H9 (cell line): ENCODE data around the gene ANKMY1. TPM values are rescaled to one million over a fixed set of nuclear protein-coding genes. Genes with fewer than 3 reads are reported as not detected.

ENCODE experiments used
- DNase-seq: peaks from one replicate; pipeline ENCODE4 v3.0.0-alpha.2; 2017
- H2AFZ ChIP-seq: one replicate; pipeline ENCODE4 v1.6.1; 2013; ENCODE audit warnings: mild to moderate bottlenecking, low read length, control low read depth, moderate library complexity
- H2AK5ac ChIP-seq: 2 replicates; pipeline ENCODE4 v1.6.1; 2013; ENCODE audit warnings: low read length, control low read depth, mixed read lengths; ENCODE audit not compliant: insufficient read length
- H2BK120ac ChIP-seq: one replicate; pipeline ENCODE4 v1.6.1; 2013; ENCODE audit warnings: low read depth, mild to moderate bottlenecking, low read length, control low read depth, inconsistent platforms; ENCODE audit not compliant: poor library complexity, severe bottlenecking
- H2BK12ac ChIP-seq: 2 replicates; pipeline ENCODE4 v1.6.1; 2013; ENCODE audit warnings: low read length, control low read depth, mixed read lengths, low read depth; ENCODE audit not compliant: insufficient read length
- H2BK15ac ChIP-seq: 2 replicates; pipeline ENCODE4 v1.6.1; 2013; ENCODE audit warnings: low read depth, low read length, control low read depth
- H2BK20ac ChIP-seq: one replicate; pipeline ENCODE4 v1.6.1; 2013; ENCODE audit warnings: low read depth, mild to moderate bottlenecking, low read length, control low read depth, inconsistent platforms; ENCODE audit not compliant: poor library complexity, severe bottlenecking
- H2BK5ac ChIP-seq: 2 replicates; pipeline ENCODE4 v1.6.1; 2013; ENCODE audit warnings: low read length, control low read depth, mixed read lengths; ENCODE audit not compliant: insufficient read length
- H3K14ac ChIP-seq: 2 replicates; pipeline ENCODE4 v1.6.1; 2013; ENCODE audit warnings: low read length, control low read depth; ENCODE audit not compliant: insufficient read depth
- H3K18ac ChIP-seq: 2 replicates; pipeline ENCODE4 v1.6.1; 2013; ENCODE audit warnings: low read depth, mild to moderate bottlenecking, mixed read lengths, low read length, control low read depth; ENCODE audit not compliant: insufficient read length
- H3K23ac ChIP-seq: 2 replicates; pipeline ENCODE4 v1.6.1; 2013; ENCODE audit warnings: low read length, control low read depth, mixed read lengths, low read depth; ENCODE audit not compliant: insufficient read length
- H3K23me2 ChIP-seq: 2 replicates; pipeline ENCODE4 v1.6.1; 2013; ENCODE audit warnings: low read depth, mild to moderate bottlenecking, mixed read lengths, low read length, control low read depth; ENCODE audit not compliant: insufficient read length, poor library complexity, severe bottlenecking
- H3K27ac ChIP-seq: 2 replicates; pipeline ENCODE4 v1.5.1; 2013; ENCODE audit warnings: low read length, control low read depth, mixed read lengths, low read depth; ENCODE audit not compliant: insufficient read length
- H3K27me3 ChIP-seq: 2 replicates; pipeline ENCODE4 v1.6.1; 2013; ENCODE audit warnings: low read length, control low read depth, inconsistent platforms; ENCODE audit not compliant: insufficient read depth
- H3K4ac ChIP-seq: 2 replicates; pipeline ENCODE4 v1.6.1; 2013; ENCODE audit warnings: low read depth, mild to moderate bottlenecking, control low read depth, inconsistent platforms, low read length, moderate library complexity
- H3K4me1 ChIP-seq: 2 replicates; pipeline ENCODE4 v1.6.1; 2013; ENCODE audit warnings: low read length, control low read depth, inconsistent platforms; ENCODE audit not compliant: insufficient read depth
- H3K4me2 ChIP-seq: 2 replicates; pipeline ENCODE4 v1.6.1; 2013; ENCODE audit warnings: low read length, control low read depth, mixed read lengths; ENCODE audit not compliant: insufficient read length, insufficient read depth
- H3K56ac ChIP-seq: 2 replicates; pipeline ENCODE4 v1.6.1; 2013; ENCODE audit warnings: low read depth, mild to moderate bottlenecking, mixed read lengths, low read length, control low read depth; ENCODE audit not compliant: insufficient read length
- H3K79me1 ChIP-seq: 2 replicates; pipeline ENCODE4 v1.6.1; 2013; ENCODE audit warnings: low read depth, mild to moderate bottlenecking, moderate library complexity, low read length, control low read depth, inconsistent platforms; ENCODE audit not compliant: insufficient read depth, poor library complexity, severe bottlenecking
- H3K79me2 ChIP-seq: 2 replicates; pipeline ENCODE4 v1.6.1; 2013; ENCODE audit warnings: low read length, control low read depth, inconsistent platforms; ENCODE audit not compliant: insufficient read depth
- H3K9ac ChIP-seq: 2 replicates; pipeline ENCODE4 v1.6.1; 2013; ENCODE audit warnings: low read length, control low read depth, mixed read lengths; ENCODE audit not compliant: insufficient read length; ENCODE audit errors: extremely low read depth
- H3K9me3 ChIP-seq: one replicate; pipeline ENCODE4 v1.6.1; 2013; ENCODE audit warnings: low read depth, low read length, inconsistent platforms; ENCODE audit not compliant: control insufficient read depth
- H3T11ph ChIP-seq: one replicate; pipeline ENCODE4 v1.6.1; 2013; ENCODE audit warnings: mild to moderate bottlenecking, low read length, control low read depth, inconsistent platforms
- H4K20me1 ChIP-seq: one replicate; pipeline ENCODE4 v1.6.1; 2013; ENCODE audit not compliant: control insufficient read depth, insufficient read length, insufficient read depth
- H4K5ac ChIP-seq: 2 replicates; pipeline ENCODE4 v1.6.1; 2013; ENCODE audit warnings: low read depth, mild to moderate bottlenecking, mixed read lengths, low read length, control low read depth; ENCODE audit not compliant: insufficient read length
- H4K8ac ChIP-seq: replicated peaks from 2 replicates; pipeline ENCODE4 v1.6.1; 2013; ENCODE audit warnings: low read length, control low read depth, mixed read lengths, low read depth; ENCODE audit not compliant: insufficient read length
- H4K91ac ChIP-seq: 2 replicates; pipeline ENCODE4 v1.6.1; 2013; ENCODE audit warnings: low read depth, mild to moderate bottlenecking, moderate library complexity, mixed read lengths, low read length, control low read depth; ENCODE audit not compliant: insufficient read length
- H3K27ac Mint-ChIP-seq, 3 experiments: 2 replicates in 2 of 3; 3 replicates in 1 of 3; pipeline ENCODE4 v1.8.0; 2020 to 2021; ENCODE audit warnings: mixed read lengths in 3 of 3, mild to moderate bottlenecking in 1 of 3, moderate library complexity in 1 of 3
- H3K27me3 Mint-ChIP-seq: 2 replicates; pipeline ENCODE4 v1.8.0; 2021; ENCODE audit warnings: low read depth, mild to moderate bottlenecking, moderate library complexity, mixed read lengths
- H3K36me3 Mint-ChIP-seq, 3 experiments: 2 replicates in 2 of 3; 3 replicates in 1 of 3; pipeline ENCODE4 v1.8.0; 2020 to 2021; ENCODE audit warnings: low read depth in 3 of 3, mixed read lengths in 3 of 3; ENCODE audit not compliant: insufficient read depth in 1 of 3
- H3K4me1 Mint-ChIP-seq, 2 experiments: 2 replicates each; pipeline ENCODE4 v1.8.0; 2020; ENCODE audit warnings: mixed read lengths in 2 of 2
- H3K4me3 Mint-ChIP-seq, 2 experiments: 2 replicates in 1 of 2; 3 replicates in 1 of 2; pipeline ENCODE4 v1.8.0; 2020 to 2021; ENCODE audit warnings: mild to moderate bottlenecking in 2 of 2, mixed read lengths in 2 of 2, moderate library complexity in 1 of 2
- H3K9me3 Mint-ChIP-seq, 2 experiments: 2 replicates in 1 of 2; 3 replicates in 1 of 2; pipeline ENCODE4 v1.8.0; 2020; ENCODE audit warnings: mild to moderate bottlenecking in 2 of 2, mixed read lengths in 2 of 2, moderate library complexity in 1 of 2
- WGBS: extraction: QIAGEN DNeasy Blood & Tissue Kit; methylation state at CpG from one replicate; pipeline ENCODE4 v1.1.7; 2013; ENCODE audit warnings: missing lambda C conversion rate, low lambda C conversion rate, mixed read lengths; ENCODE audit not compliant: insufficient read length; ENCODE audit errors: extremely low coverage; 5-methylcytosine and 5-hydroxymethylcytosine counted together
- total RNA-seq: library from RNA; stranded (reverse); gene quantifications from 2 replicates; pipeline ENCODE4 v1.2.1, GENCODE V29; 2021
- TF ChIP-seq, protein P1 (sequence below): fragments of 200-600 bp; sonication (generic); conservative IDR thresholded peaks from 3 replicates; pipeline ENCODE4 v1.8.0; 2021; ENCODE audit warnings: antibody characterized with exemption, mild to moderate bottlenecking

The ANKMY1 gene
- total RNA-seq, 1 experiment from 2014 or later: 13.7 TPM

DNA sequence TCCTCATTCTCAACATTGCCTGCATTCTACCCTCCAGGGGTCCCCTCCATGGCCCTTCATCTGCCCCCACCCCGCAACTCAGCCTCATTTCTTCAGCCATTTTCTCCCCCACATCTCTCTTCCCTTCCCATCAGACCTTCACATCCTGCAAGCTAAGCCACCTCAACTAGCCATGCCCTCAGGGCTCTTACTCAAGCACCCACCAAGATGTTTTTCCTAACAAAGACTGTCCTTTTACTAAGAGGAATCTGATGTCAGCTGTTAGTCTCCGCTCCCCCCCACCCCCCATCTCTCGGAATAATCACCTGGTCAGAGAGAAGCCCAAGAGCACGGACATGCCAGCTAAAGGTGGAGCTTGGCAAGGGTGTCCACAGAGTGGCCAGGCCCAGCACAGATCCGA lies 24.0 kb upstream of the ANKMY1 start:
- no peak overlapping the region for H4K8ac ChIP-seq
- H2BK120ac ChIP-seq: no peak overlapping the region
- H3K9ac ChIP-seq: no peak overlapping the region
- H3K27ac ChIP-seq: no peak overlapping the region
- H3K9me3 Mint-ChIP-seq: peaks cover 0 to 2% of the 10 kb centered on the region in 2 experiments; a peak in 1 of 5 replicates
- no peak overlapping the region for H2BK20ac ChIP-seq
- H3K56ac ChIP-seq: no peak overlapping the region
- H2BK12ac ChIP-seq: no peak overlapping the region
- H3K27me3 ChIP-seq: no peaks in the 10 kb centered on the region
- no peak overlapping the region for H3K4ac ChIP-seq
- H3T11ph ChIP-seq: no peak overlapping the region
- H2BK5ac ChIP-seq: no peak overlapping the region
- peaks cover 2% of the 10 kb centered on the region; the same call in 1 of the 2 replicates for H3K79me2 ChIP-seq
- no peak overlapping the region for H3K23ac ChIP-seq
- TF ChIP-seq, protein P1, sequence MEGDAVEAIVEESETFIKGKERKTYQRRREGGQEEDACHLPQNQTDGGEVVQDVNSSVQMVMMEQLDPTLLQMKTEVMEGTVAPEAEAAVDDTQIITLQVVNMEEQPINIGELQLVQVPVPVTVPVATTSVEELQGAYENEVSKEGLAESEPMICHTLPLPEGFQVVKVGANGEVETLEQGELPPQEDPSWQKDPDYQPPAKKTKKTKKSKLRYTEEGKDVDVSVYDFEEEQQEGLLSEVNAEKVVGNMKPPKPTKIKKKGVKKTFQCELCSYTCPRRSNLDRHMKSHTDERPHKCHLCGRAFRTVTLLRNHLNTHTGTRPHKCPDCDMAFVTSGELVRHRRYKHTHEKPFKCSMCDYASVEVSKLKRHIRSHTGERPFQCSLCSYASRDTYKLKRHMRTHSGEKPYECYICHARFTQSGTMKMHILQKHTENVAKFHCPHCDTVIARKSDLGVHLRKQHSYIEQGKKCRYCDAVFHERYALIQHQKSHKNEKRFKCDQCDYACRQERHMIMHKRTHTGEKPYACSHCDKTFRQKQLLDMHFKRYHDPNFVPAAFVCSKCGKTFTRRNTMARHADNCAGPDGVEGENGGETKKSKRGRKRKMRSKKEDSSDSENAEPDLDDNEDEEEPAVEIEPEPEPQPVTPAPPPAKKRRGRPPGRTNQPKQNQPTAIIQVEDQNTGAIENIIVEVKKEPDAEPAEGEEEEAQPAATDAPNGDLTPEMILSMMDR: no peak
- WGBS: no CpG with 5 or more reads among the region's 5 CpGs
- H3K79me1 ChIP-seq: no peaks in the 10 kb centered on the region
- H2AK5ac ChIP-seq: no peak overlapping the region
- H3K27me3 Mint-ChIP-seq: no peaks in the 10 kb centered on the region
- peaks cover 0 to 2% (median 0%) of the 10 kb centered on the region in 3 experiments; a peak in 5 of 7 replicates for H3K36me3 Mint-ChIP-seq
- no peak overlapping the region for H4K91ac ChIP-seq
- peaks cover 23 to 25% of the 10 kb centered on the region in 2 experiments for H3K4me1 Mint-ChIP-seq
- H3K14ac ChIP-seq: no peak overlapping the region
- H3K9me3 ChIP-seq: no peaks in the 10 kb centered on the region
- H3K27ac Mint-ChIP-seq: no peak overlapping the region
- H3K4me3 Mint-ChIP-seq: no peak overlapping the region; a peak in 1 of 5 replicates
- H3K18ac ChIP-seq: no peak overlapping the region
- peaks cover 6% of the 10 kb centered on the region for H3K4me1 ChIP-seq
- peaks cover 6% of the 10 kb centered on the region for H3K23me2 ChIP-seq
- H4K20me1 ChIP-seq: no peaks in the 10 kb centered on the region
- DNase-seq: no peak
- no peak overlapping the region for H2BK15ac ChIP-seq
- H2AFZ ChIP-seq: no peak overlapping the region
- H3K4me2 ChIP-seq: no peak overlapping the region
- no peak overlapping the region for H4K5ac ChIP-seq
